ENCODE results near the gene RAB39B. TPM values are rescaled to one million over a fixed set of nuclear protein-coding genes. Genes with fewer than 3 reads are reported as not detected.
A peak's percentile ranks its signal among the peaks of the same experiment; 100 is the strongest.

RAB39B gene
- total RNA-seq, 1 donor = 0.43 TPM

- peak; percentile 51 for TF ChIP-seq CTCF (IDR thresholded peaks at IDR 0.05; ENCODE audit: insufficient read depth, low read depth, low read length)
- peak within 1 kb of the TSS; percentile 85 for H3K4me3 ChIP-seq (ENCODE audit: low read depth, low read length)
- DNase-seq (ENCODE audit: low read depth) = peak; percentile 96
Observed at GRCh38 chrX:155216179-155216939, 47.9 kb downstream of the RAB39B start, which contains the start of gene VBP1. VBP1 (plus strand) TSS chrX:155216460; CDS start chrX:155216483, 23 bp downstream.

- DNase-seq (ENCODE audit: low read depth) = peak; percentile 0
- peak overlapping the region; percentile 85 for H3K4me3 ChIP-seq (ENCODE audit: low read depth, low read length)
- no peak for TF ChIP-seq CTCF (IDR thresholded peaks at IDR 0.05; ENCODE audit: insufficient read depth, low read depth, low read length)
Observed at GRCh38 chrX:155215443-155216178, 48.7 kb downstream of the RAB39B start.

- TF ChIP-seq CTCF (IDR thresholded peaks at IDR 0.05; ENCODE audit: insufficient read depth, low read depth, low read length) = no peak
- no peak for DNase-seq (ENCODE audit: low read depth)
- no peak overlapping the region for H3K4me3 ChIP-seq (ENCODE audit: low read depth, low read length)
Observed at GRCh38 chrX:155213731-155214130, 50.6 kb downstream of the RAB39B start.

GRCh38 chrX:155211208-155211607 is 53.1 kb downstream of the RAB39B start:
- no peak for DNase-seq (ENCODE audit: low read depth)
- no peak for TF ChIP-seq CTCF (IDR thresholded peaks at IDR 0.05; ENCODE audit: insufficient read depth, low read depth, low read length)

More at GRCh38 chrX:155211208-155211607, 53.1 kb downstream of the RAB39B start:
- H3K4me3 ChIP-seq (ENCODE audit: low read depth, low read length) = no peak overlapping the region

Small RNA genes within 50 kb of the gene (small RNA-seq; reads per million reads assigned to genes)
- gene AC234781.4 = not detected

Other genes with a start within 250 kb of the RAB39B start
- 2.2 and 2.3 TPM in 2 replicates for gene F8, start 241.8 kb downstream of the RAB39B start, total RNA-seq
- gene FUNDC2, start 237.6 kb downstream of the RAB39B start, total RNA-seq = 27.7 and 31.5 TPM in 2 replicates
- 11.0 and 13.8 TPM in 2 replicates for gene CMC4, start 193.4 kb downstream of the RAB39B start, total RNA-seq
- 2.2 and 13.5 TPM in 2 replicates for gene MTCP1, start 193.4 kb downstream of the RAB39B start, total RNA-seq
- 8.4 and 11.2 TPM in 2 replicates for gene BRCC3, start 193.0 kb downstream of the RAB39B start, total RNA-seq
- 60.2 and 78.6 TPM in 2 replicates for gene VBP1, start 48.0 kb downstream of the RAB39B start, total RNA-seq
- 1.3 and 2.6 TPM in 2 replicates for gene CLIC2, start 70.1 kb upstream of the RAB39B start, total RNA-seq
- not detected in 2 replicates for gene F8A2, start 117.6 kb upstream of the RAB39B start, total RNA-seq
- 2.3 and 2.6 TPM in 2 replicates for gene F8A3, start 194.1 kb upstream of the RAB39B start, total RNA-seq

All from fibroblast of villous mesenchyme (primary cell).